HepG2 (cell line): ENCODE data around the gene CLCA4. TPM values are rescaled to one million over a fixed set of nuclear protein-coding genes. Genes with fewer than 3 reads are reported as not detected.

Experiments
- ATAC-seq: fragments of 200-7000 bp; cut with Tn5 transposase; 3 replicates; pipeline ENCODE4 v1.9.1; 2020; ENCODE audit warnings: mild to moderate bottlenecking, moderate library complexity
- BruUV-seq: library from RNA; stranded (reverse); fragments of 400-500 nt; replicated peaks from 2 replicates; lab custom pipeline; 2021; lab: Mats Ljungman, UMichigan
- CTCF ChIA-PET: fragments of 300-600 bp; formaldehyde crosslinking; extraction: SDS; loops from one replicate; lab custom pipeline; 2021; ENCODE audit warnings: low total read pairs, inconsistent platforms, low intra/inter-chr PET ratio; lab: Yijun Ruan, JAX
- POLR2A ChIA-PET: fragments of 350-600 bp; sonication (Branson Sonifier 250); formaldehyde crosslinking; loops from one replicate; lab custom pipeline; 2020; ENCODE audit warnings: antibody characterized with exemption, inconsistent platforms; lab: Yijun Ruan, JAX
- DNase-seq: peaks from one replicate; pipeline ENCODE4 v3.0.0-alpha.2; 2015; ENCODE audit warnings: low spot score
- FAIRE-seq: peaks from 3 replicates; lab custom pipeline; 2011; peaks lifted over from hg19 to GRCh38; lab: Jason Lieb, UNC
- H2AFZ ChIP-seq: one replicate; pipeline ENCODE4 v1.6.1; 2011; ENCODE audit warnings: low read length, inconsistent platforms
- H3K27ac ChIP-seq: fragments of 300-600 bp; 3 replicates; pipeline ENCODE4 v1.8.0; 2011; ENCODE audit warnings: mixed run types, mild to moderate bottlenecking, mixed read lengths, low read length, inconsistent platforms; ENCODE audit not compliant: insufficient read depth; ENCODE audit errors: extremely low read length
- H3K27me3 ChIP-seq, 2 experiments: fragments of 200-600 bp in 1 of 2; 2 replicates in 1 of 2; 3 replicates in 1 of 2; pipeline versions ENCODE4 v1.6.0 to v1.8.0; 2011; ENCODE audit warnings: low read length in 2 of 2, mild to moderate bottlenecking in 2 of 2, moderate library complexity in 2 of 2, inconsistent platforms in 1 of 2; ENCODE audit not compliant: insufficient read depth in 2 of 2, control insufficient read depth in 1 of 2
- H3K36me3 ChIP-seq, 2 experiments: fragments of 200-600 bp in 1 of 2; replicated peaks in 1 of 2; 2 replicates in 1 of 2; 3 replicates in 1 of 2; pipeline versions ENCODE4 v1.5.1 to v1.8.0; 2011; ENCODE audit warnings: low read length in 2 of 2, inconsistent platforms in 1 of 2; ENCODE audit not compliant: insufficient read depth in 2 of 2, control insufficient read depth in 1 of 2
- H3K4me1 ChIP-seq: 2 replicates; pipeline ENCODE4 v1.5.1; 2012; ENCODE audit warnings: low read length, inconsistent platforms; ENCODE audit not compliant: insufficient read depth
- H3K4me2 ChIP-seq: 2 replicates; pipeline ENCODE4 v1.6.0; 2011; ENCODE audit warnings: low read depth, low read length, inconsistent platforms
- H3K4me3 ChIP-seq, 3 experiments: fragments of 200-600 bp in 1 of 3; sonication (generic), shearing (Covaris generic) in 1 of 3; replicated peaks in 1 of 3; 2 replicates each; pipeline ENCODE4 v1.5.1; 2011 to 2016; ENCODE audit warnings: low read length in 3 of 3, inconsistent platforms in 2 of 3, low read depth in 2 of 3, mild to moderate bottlenecking in 2 of 3, control low read depth in 1 of 3, mixed read lengths in 1 of 3; ENCODE audit not compliant: insufficient read depth in 1 of 3
- H3K79me2 ChIP-seq: one replicate; pipeline ENCODE4 v1.6.1; 2011; ENCODE audit warnings: low read length, inconsistent platforms; ENCODE audit not compliant: insufficient read depth
- H3K9ac ChIP-seq: 2 replicates; pipeline ENCODE4 v1.6.0; 2011; ENCODE audit warnings: mild to moderate bottlenecking, low read depth, low read length, inconsistent platforms; ENCODE audit not compliant: insufficient read depth
- H3K9me3 ChIP-seq: 2 replicates; pipeline ENCODE4 v1.5.1; 2012; ENCODE audit warnings: mild to moderate bottlenecking, low read length
- H4K20me1 ChIP-seq: 2 replicates; pipeline ENCODE4 v1.6.0; 2011; ENCODE audit warnings: inconsistent platforms, mild to moderate bottlenecking, low read length, moderate library complexity; ENCODE audit not compliant: insufficient read depth
- ARHGAP35 ChIP-seq: sonication (generic); formaldehyde crosslinking; IDR thresholded peaks from 2 replicates; pipeline ENCODE4 v1.9.0; 2022; ENCODE audit warnings: mild to moderate bottlenecking, inconsistent platforms, moderate library complexity, missing genetic modification reagents, borderline replicate concordance
- ARID2 ChIP-seq: sonication (generic); formaldehyde crosslinking; IDR thresholded peaks from 2 replicates; pipeline ENCODE4 v1.8.1; 2022; ENCODE audit warnings: mild to moderate bottlenecking, missing genetic modification reagents, borderline replicate concordance
- BRF2 ChIP-seq: sonication (generic); formaldehyde crosslinking; IDR thresholded peaks from 2 replicates; pipeline ENCODE4 v1.8.1; 2022; ENCODE audit warnings: mild to moderate bottlenecking, missing genetic modification reagents
- GLI4 ChIP-seq: sonication (generic); formaldehyde crosslinking; IDR thresholded peaks from 2 replicates; pipeline ENCODE4 v1.5.1; 2020; ENCODE audit warnings: missing genetic modification reagents, mild to moderate bottlenecking, moderate library complexity, borderline replicate concordance
- HIVEP1 ChIP-seq: sonication (generic); formaldehyde crosslinking; IDR thresholded peaks from 2 replicates; pipeline ENCODE4 v1.4.0; 2020; ENCODE audit warnings: mild to moderate bottlenecking, missing genetic modification reagents
- SP140L ChIP-seq: sonication (generic); formaldehyde crosslinking; IDR thresholded peaks from 2 replicates; pipeline ENCODE4 v1.4.0; 2020; ENCODE audit warnings: missing genetic modification reagents, borderline replicate concordance
- ZBED4 ChIP-seq: sonication (generic); formaldehyde crosslinking; IDR thresholded peaks from 2 replicates; pipeline ENCODE4 v1.4.0; 2020; ENCODE audit warnings: missing genetic modification reagents, borderline replicate concordance
- ZNF251 ChIP-seq: sonication (generic); formaldehyde crosslinking; IDR thresholded peaks from 2 replicates; pipeline ENCODE4 v1.9.0; 2021; ENCODE audit warnings: mild to moderate bottlenecking, missing genetic modification reagents
- ZNF460 ChIP-seq: sonication (generic); formaldehyde crosslinking; IDR thresholded peaks from 2 replicates; pipeline ENCODE4 v1.5.1; 2020; ENCODE audit warnings: missing genetic modification reagents, mild to moderate bottlenecking, borderline replicate concordance
- ZNF614 ChIP-seq: IDR thresholded peaks from 2 replicates; pipeline ENCODE4 v1.6.1; 2018; ENCODE audit warnings: missing biosample characterization, missing genetic modification reagents, inconsistent platforms, borderline replicate concordance
- ZNF619 ChIP-seq: sonication (generic); formaldehyde crosslinking; IDR thresholded peaks from 2 replicates; pipeline ENCODE4 v1.4.0; 2020; ENCODE audit warnings: mild to moderate bottlenecking, missing genetic modification reagents
- WGBS: methylation state at CpG from one replicate; pipeline ENCODE4 v1.1.6; 2017; ENCODE audit warnings: low lambda C conversion rate; 5-methylcytosine and 5-hydroxymethylcytosine counted together
- in situ Hi-C: cut with HindIII; loops from 2 replicates; pipeline ENCODE4 v1.10.0; 2017; ENCODE audit warnings: low pct_unique_long_range_greater_than_20kb; ENCODE audit not compliant: extremely low pct_ligation_motif_present
- intact Hi-C: fragments of 100-400 bp; cut with micrococcal nuclease; formaldehyde crosslinking; loops from one replicate; pipeline ENCODE4 v1.10.0; 2022; ENCODE audit not compliant: unreplicated experiment
- polyA plus RNA-seq, 8 experiments: library from polyadenylated mRNA; depleted of rRNA in 3 of 8; stranded (reverse) in 7 of 8; unstranded in 1 of 8; fragments of >200 nt; fragmentation: Illumina TruSeq in 4 of 8; extraction: Trizol in 4 of 8; gene quantifications; 2 replicates each; pipeline versions ENCODE4 v1.2.1 to v1.2.3, GENCODE V29; 2011 to 2016; ENCODE audit warnings: low read depth in 4 of 8, missing spikeins in 1 of 8, mixed read lengths in 1 of 8; ENCODE audit not compliant: insufficient read depth in 1 of 8
- total RNA-seq, 5 experiments: library from RNA; depleted of rRNA; stranded (reverse); fragments of >200 nt; fragmentation: Illumina TruSeq; extraction: Trizol; gene quantifications; 2 replicates each; pipeline ENCODE4 v1.2.3, GENCODE V29; 2016; ENCODE audit warnings: low read depth in 1 of 5

CLCA4 gene
- total and polyA plus RNA-seq, 2 of the 13 experiments (the other 11 are each of a cell fraction or from before 2014, with no cell fraction given): not detected

- TF ChIP-seq ZBED4 (CRISPR knock-in tag) (no peak), ZNF251 (CRISPR knock-in tag) (no peak), ARID2 (CRISPR knock-in tag) (no peak), HIVEP1 (no peak), GLI4 (no peak)
- TF ChIP-seq, all 625 proteins: peak for 0
These were observed 23.1 kb upstream of the CLCA4 start (continued) for GRCh38 chr1:86523670-86524354.

GRCh38 chr1:86527306-86527705 lies 19.6 kb upstream of the CLCA4 start:
- no peaks in the 10 kb centered on the region for H3K36me3 ChIP-seq
- FAIRE-seq (no peak), DNase-seq (no peak), ATAC-seq (no peak)
- H3K79me2 ChIP-seq: no peaks in the 10 kb centered on the region
- in situ Hi-C loops (no loop called here), intact Hi-C loops (no loop called here)
- H3K4me1 ChIP-seq: no peaks in the 10 kb centered on the region
- ChIA-PET CTCF (no interaction called here), POLR2A (no interaction called here)
- no peak overlapping the region for H3K9ac ChIP-seq
- H3K4me2 ChIP-seq: no peak overlapping the region
- no peak for TF ChIP-seq ZNF614 (CRISPR knock-in tag)
- TF ChIP-seq ZNF460 (CRISPR knock-in tag): no peak
- TF ChIP-seq BRF2 (CRISPR knock-in tag): no peak
- no peak for TF ChIP-seq ZNF619
- no peak for TF ChIP-seq SP140L (CRISPR knock-in tag)
- no peak for TF ChIP-seq ARHGAP35 (CRISPR knock-in tag)
- BruUV-seq: no TSS peak
- no peak overlapping the region for H3K4me3 ChIP-seq
- 1% methylated on average over 4 of the region's 4 CpGs for WGBS
- no peaks in the 10 kb centered on the region for H4K20me1 ChIP-seq
- H3K27ac ChIP-seq: no peak overlapping the region
- H3K27me3 ChIP-seq: no peaks in the 10 kb centered on the region; a peak in 1 of 5 replicates
- H3K9me3 ChIP-seq: no peaks in the 10 kb centered on the region
- H2AFZ ChIP-seq: no peak overlapping the region
